Neural cell (in vitro differentiated cells): ENCODE measurements around the gene RAC2. TPM values are rescaled to one million over a fixed set of nuclear protein-coding genes. Genes with fewer than 3 reads are reported as not detected.

ENCODE experiments used
- H2AFZ ChIP-seq: fragments of 200-600, 300-800 bp; sonication (generic), shearing (Covaris generic); 2 replicates; pipeline ENCODE4 v1.6.0; 2014; ENCODE audit warnings: low read depth, mild to moderate bottlenecking, antibody characterized with exemption, low read length, moderate library complexity
- H3F3A ChIP-seq: fragments of 200-600 bp; shearing (Covaris generic); 2 replicates; pipeline ENCODE4 v1.6.1; 2016; ENCODE audit warnings: mild to moderate bottlenecking, moderate library complexity, mixed read lengths, antibody characterized with exemption, low read length; ENCODE audit not compliant: insufficient read depth, poor library complexity, severe bottlenecking
- H3K27ac ChIP-seq: fragments of 200-600, 300-800 bp; sonication (generic), shearing (Covaris generic); 2 replicates; pipeline ENCODE4 v1.5.1; 2014; ENCODE audit warnings: mild to moderate bottlenecking, low read length, moderate library complexity
- H3K27me3 ChIP-seq: fragments of 300-800, 200-600 bp; sonication (generic), shearing (Covaris generic); 2 replicates; pipeline ENCODE4 v1.6.0; 2014; ENCODE audit warnings: mild to moderate bottlenecking, low read depth, low read length, moderate library complexity; ENCODE audit not compliant: insufficient read depth
- H3K36me3 ChIP-seq: fragments of 300-800, 200-600 bp; sonication (generic), shearing (Covaris generic); 2 replicates; pipeline ENCODE4 v1.5.1; 2014; ENCODE audit warnings: mild to moderate bottlenecking, antibody characterized with exemption, low read length, moderate library complexity; ENCODE audit not compliant: insufficient read depth
- H3K4me2 ChIP-seq: fragments of 300-800, 200-600 bp; sonication (generic), shearing (Covaris generic); 2 replicates; pipeline ENCODE4 v1.6.0; 2014; ENCODE audit warnings: mild to moderate bottlenecking, low read length
- H3K4me3 ChIP-seq: fragments of 300-800, 200-600 bp; sonication (generic), shearing (Covaris generic); 2 replicates; pipeline ENCODE4 v1.5.1; 2014; ENCODE audit warnings: mild to moderate bottlenecking, low read length, moderate library complexity
- H3K79me2 ChIP-seq: fragments of 200-600 bp; shearing (Covaris generic); replicated peaks from 2 replicates; pipeline ENCODE4 v1.6.0; 2014; ENCODE audit warnings: mild to moderate bottlenecking, low read length, moderate library complexity; ENCODE audit not compliant: insufficient read depth
- H3K9ac ChIP-seq: fragments of 300-800, 200-600 bp; sonication (generic), shearing (Covaris generic); 2 replicates; pipeline ENCODE4 v1.6.1; 2016; ENCODE audit warnings: mild to moderate bottlenecking, low read length, mixed read lengths
- H3K9me2 ChIP-seq: fragments of 200-600 bp; shearing (Covaris generic); 2 replicates; pipeline ENCODE4 v1.6.1; 2016; ENCODE audit warnings: mild to moderate bottlenecking, low read length, mixed read lengths; ENCODE audit not compliant: insufficient read depth
- H3K9me3 ChIP-seq: fragments of 200-600, 300-800 bp; sonication (generic), shearing (Covaris generic); 2 replicates; pipeline ENCODE4 v1.6.1; 2016; ENCODE audit warnings: mild to moderate bottlenecking, mixed run types, low read length, moderate library complexity, mixed read lengths
- H4K20me1 ChIP-seq: fragments of 200-600 bp; shearing (Covaris generic); 2 replicates; pipeline ENCODE4 v1.6.1; 2016; ENCODE audit warnings: mild to moderate bottlenecking, mixed run types; ENCODE audit not compliant: insufficient read depth
- CTCF ChIP-seq: fragments of 450-650 bp; IDR thresholded peaks from 2 replicates; pipeline ENCODE4 v1.5.1; 2014; ENCODE audit warnings: antibody characterized with exemption, mild to moderate bottlenecking, moderate library complexity; ENCODE audit not compliant: poor library complexity, severe bottlenecking
- EP300 ChIP-seq: fragments of 450-650 bp; conservative IDR thresholded peaks from 2 replicates; pipeline ENCODE4 v1.6.1; 2014; ENCODE audit warnings: antibody characterized with exemption, mild to moderate bottlenecking, moderate library complexity; ENCODE audit not compliant: poor library complexity, severe bottlenecking
- EZH2 ChIP-seq: fragments of 200-600, 300-800 bp; shearing (Covaris generic), sonication (generic); IDR thresholded peaks from 2 replicates; pipeline ENCODE4 v1.6.1; 2014; ENCODE audit warnings: antibody characterized with exemption, low read length, borderline replicate concordance, mild to moderate bottlenecking; ENCODE audit not compliant: insufficient read depth, poor library complexity, severe bottlenecking
- MXI1 ChIP-seq: fragments of 450-650 bp; conservative IDR thresholded peaks from 2 replicates; pipeline ENCODE4 v1.6.1; 2014; ENCODE audit warnings: antibody characterized with exemption, mild to moderate bottlenecking; ENCODE audit not compliant: poor library complexity, severe bottlenecking
- POLR2AphosphoS5 ChIP-seq: IDR thresholded peaks from 2 replicates; pipeline ENCODE4 v1.6.1; 2012
- RAD21 ChIP-seq: fragments of 450-650 bp; conservative IDR thresholded peaks from 2 replicates; pipeline ENCODE4 v1.6.1; 2014; ENCODE audit warnings: antibody characterized with exemption, mild to moderate bottlenecking, moderate library complexity
- REST ChIP-seq: IDR thresholded peaks from 2 replicates; pipeline ENCODE4 v1.6.1; 2012; ENCODE audit warnings: borderline replicate concordance
- SMC3 ChIP-seq: fragments of 450-650 bp; conservative IDR thresholded peaks from 2 replicates; pipeline ENCODE4 v1.6.1; 2014; ENCODE audit warnings: antibody characterized with exemption, mild to moderate bottlenecking, moderate library complexity; ENCODE audit not compliant: poor library complexity
- TAF1 ChIP-seq: IDR thresholded peaks from 2 replicates; pipeline ENCODE4 v1.6.1; 2012; ENCODE audit warnings: low read depth
- polyA plus RNA-seq: library from polyadenylated mRNA; depleted of rRNA; stranded (reverse); fragments of >200 nt; gene quantifications from 2 replicates; pipeline ENCODE4 v1.2.3, GENCODE V29; 2014

The RAC2 gene
- polyA plus RNA-seq, 1 donor from 2014 or later: not detected

GRCh38 chr22:37258753-37259401 lies 14.8 kb upstream of the RAC2 start:
- H3K4me3 ChIP-seq: no peak overlapping the region
- no peaks in the 10 kb centered on the region for H3K9me2 ChIP-seq
- H3F3A ChIP-seq: no peaks in the 10 kb centered on the region
- no peaks in the 10 kb centered on the region for H4K20me1 ChIP-seq
- H3K79me2 ChIP-seq: no peaks in the 10 kb centered on the region
- no peaks in the 10 kb centered on the region for H3K9me3 ChIP-seq
- no peak overlapping the region for H3K9ac ChIP-seq
- H3K27ac ChIP-seq: no peak overlapping the region
- H2AFZ ChIP-seq: no peak overlapping the region
- H3K36me3 ChIP-seq: no peaks in the 10 kb centered on the region
- H3K4me2 ChIP-seq: no peak overlapping the region
- H3K27me3 ChIP-seq: no peaks in the 10 kb centered on the region
- TF ChIP-seq EZH2 (no peak), EP300 (no peak), SMC3 (no peak), MXI1 (no peak)

- no peak overlapping the region for H3K4me2 ChIP-seq
- TF ChIP-seq MXI1 (no peak), POLR2AphosphoS5 (no peak), RAD21 (no peak), EP300 (no peak), TAF1 (no peak)
- H3K36me3 ChIP-seq: no peaks in the 10 kb centered on the region
- no peaks in the 10 kb centered on the region for H3K9me3 ChIP-seq
- no peak overlapping the region for H2AFZ ChIP-seq
- no peak overlapping the region for H3K27ac ChIP-seq
- no peaks in the 10 kb centered on the region for H3K9me2 ChIP-seq
- H3K79me2 ChIP-seq: no peaks in the 10 kb centered on the region
- H3K27me3 ChIP-seq: no peaks in the 10 kb centered on the region
- no peaks in the 10 kb centered on the region for H4K20me1 ChIP-seq
- H3K9ac ChIP-seq: no peak overlapping the region
- H3K4me3 ChIP-seq: no peak overlapping the region
- H3F3A ChIP-seq: no peaks in the 10 kb centered on the region
Measured at GRCh38 chr22:37258005-37258752, 14.1 kb upstream of the RAC2 start.

- no peaks in the 10 kb centered on the region for H3K9me3 ChIP-seq
- no peaks in the 10 kb centered on the region for H3K27me3 ChIP-seq
- no peak overlapping the region for H2AFZ ChIP-seq
- no peaks in the 10 kb centered on the region for H4K20me1 ChIP-seq
- no peaks in the 10 kb centered on the region for H3F3A ChIP-seq
- no peak overlapping the region for H3K27ac ChIP-seq
- no peaks in the 10 kb centered on the region for H3K79me2 ChIP-seq
- no peak for TF ChIP-seq RAD21
- TF ChIP-seq POLR2AphosphoS5: no peak
- TF ChIP-seq CTCF: no peak
- no peak for TF ChIP-seq MXI1
- no peak for TF ChIP-seq TAF1
- no peak for TF ChIP-seq EP300
- no peak for TF ChIP-seq REST
- no peak for TF ChIP-seq EZH2
- H3K9me2 ChIP-seq: no peaks in the 10 kb centered on the region
- no peak overlapping the region for H3K9ac ChIP-seq
- H3K4me3 ChIP-seq: no peak overlapping the region
- no peak overlapping the region for H3K4me2 ChIP-seq
- no peaks in the 10 kb centered on the region for H3K36me3 ChIP-seq
Measured at GRCh38 chr22:37256075-37256726, 12.1 kb upstream of the RAC2 start.
